Left ventricle myocardium inferior (tissue), 1 donor: ENCODE results near the gene SLC2A10. TPM values are rescaled to one million over a fixed set of nuclear protein-coding genes. Genes with fewer than 3 reads are reported as not detected.

ENCODE experiments used
- DNase-seq: peaks from one replicate; pipeline ENCODE4 v3.0.0-alpha.2; 2020
- H3K27ac ChIP-seq: fragments of 200-600 bp; replicated peaks from 2 replicates; pipeline ENCODE4 v1.8.0; 2021
- H3K27me3 ChIP-seq: fragments of 200-600 bp; 2 replicates; pipeline ENCODE4 v1.8.0; 2021; ENCODE audit warnings: low read depth
- H3K36me3 ChIP-seq: fragments of 200-600 bp; 2 replicates; pipeline ENCODE4 v1.8.0; 2021
- H3K4me1 ChIP-seq: fragments of 200-600 bp; 2 replicates; pipeline ENCODE4 v1.8.0; 2021
- H3K4me3 ChIP-seq: fragments of 200-600 bp; 2 replicates; pipeline ENCODE4 v1.8.0; 2021; ENCODE audit warnings: mild to moderate bottlenecking, moderate library complexity
- H3K9me3 ChIP-seq: fragments of 200-600 bp; replicated peaks from 2 replicates; pipeline ENCODE4 v1.8.0; 2021
- CTCF ChIP-seq: fragments of 200-600 bp; IDR thresholded peaks from 2 replicates; pipeline ENCODE4 v1.8.0; 2021; ENCODE audit warnings: antibody characterized with exemption, mild to moderate bottlenecking, borderline replicate concordance
- intact Hi-C: fragments of 100-400 bp; cut with micrococcal nuclease; formaldehyde crosslinking; loops from one replicate; pipeline ENCODE4 v1.11.0; 2022
- total RNA-seq: library from RNA; stranded (reverse); fragmentation: NEBNext Ultra II Directional; extraction: Animal tissue kit (Norgen Biotek cat#: 25700); gene quantifications from one replicate; pipeline ENCODE4 v1.2.1, GENCODE V29; 2021
- donor health status: DM: no; HTN: yes; CAD: no; lungs with severe emphysema.

The SLC2A10 gene
- total RNA-seq, 1 donor from 2014 or later, result 2.8 TPM

- no peak for DNase-seq
- H3K27ac ChIP-seq, result no peak overlapping the region
- intact Hi-C loops, result no loop called here
- H3K9me3 ChIP-seq, result no peaks in the 10 kb centered on the region
- no peak overlapping the region for H3K4me3 ChIP-seq
- no peaks in the 10 kb centered on the region for H3K27me3 ChIP-seq
- peaks cover 22% of the 10 kb centered on the region for H3K4me1 ChIP-seq
- H3K36me3 ChIP-seq, result no peaks in the 10 kb centered on the region
- TF ChIP-seq CTCF, result no peak
Measured at GRCh38 chr20:46678516-46678915, 30.9 kb upstream of the SLC2A10 start.

GRCh38 chr20:46680684-46681031 lies 28.8 kb upstream of the SLC2A10 start:
- Histone ChIP-seq H3K4me3 (no peak overlapping the region), H3K36me3 (no peaks in the 10 kb centered on the region), H3K9me3 (no peaks in the 10 kb centered on the region), H3K27me3 (no peaks in the 10 kb centered on the region), H3K27ac (no peak overlapping the region), H3K4me1 (peaks cover 32% of the 10 kb centered on the region)
- intact Hi-C loops, result loop anchor here (10.0 kb wide), 1 partner anchor 156 kb away; no protein-coding TSS in a partner anchor
- TF ChIP-seq CTCF, result no peak
- DNase-seq, result no peak

GRCh38 chr20:46681032-46681854 lies 28.2 kb upstream of the SLC2A10 start:
- Histone ChIP-seq H3K27ac (no peak overlapping the region), H3K36me3 (peaks cover 2% of the 10 kb centered on the region), H3K27me3 (no peaks in the 10 kb centered on the region), H3K9me3 (no peaks in the 10 kb centered on the region), H3K4me3 (no peak overlapping the region), H3K4me1 (peaks cover 35% of the 10 kb centered on the region)
- intact Hi-C loops, result loop anchor here (10.0 kb wide), 1 partner anchor 156 kb away; no protein-coding TSS in a partner anchor
- peak; percentile 40 for DNase-seq
- TF ChIP-seq CTCF, result peak; percentile 83

- DNase-seq, result no peak
- intact Hi-C loops, result loop anchor here (10.0 kb wide), 1 partner anchor 157 kb away; no protein-coding TSS in a partner anchor
- H3K36me3 ChIP-seq, result peaks cover 9% of the 10 kb centered on the region
- H3K27ac ChIP-seq, result no peak overlapping the region
- H3K4me3 ChIP-seq, result no peak overlapping the region
- peaks cover 45% of the 10 kb centered on the region for H3K4me1 ChIP-seq
- no peaks in the 10 kb centered on the region for H3K9me3 ChIP-seq
- TF ChIP-seq CTCF, result no peak
- H3K27me3 ChIP-seq, result no peaks in the 10 kb centered on the region
Measured at GRCh38 chr20:46682063-46682821, 27.2 kb upstream of the SLC2A10 start.

- intact Hi-C loops, result loop anchor here (10.0 kb wide), 1 partner anchor 158 kb away; no protein-coding TSS in a partner anchor
- TF ChIP-seq CTCF, result no peak
- no peak for DNase-seq
Measured at GRCh38 chr20:46683011-46683667, 26.3 kb upstream of the SLC2A10 start.

More at GRCh38 chr20:46683011-46683667, 26.3 kb upstream of the SLC2A10 start:
- H3K36me3 ChIP-seq, result peaks cover 9% of the 10 kb centered on the region
- H3K4me3 ChIP-seq, result peak overlapping the region; percentile 50
- H3K9me3 ChIP-seq, result no peaks in the 10 kb centered on the region
- no peaks in the 10 kb centered on the region for H3K27me3 ChIP-seq
- peaks cover 54% of the 10 kb centered on the region for H3K4me1 ChIP-seq
- no peak overlapping the region for H3K27ac ChIP-seq
